GM19193 (cell line): ENCODE data around the gene SUMO4.

ENCODE experiments used
- POLR2A ChIP-seq: IDR thresholded peaks from 4 replicates; pipeline ENCODE4 v1.6.1; 2011; ENCODE audit not compliant: insufficient read depth, insufficient read length; ENCODE audit errors: extremely low read depth

SUMO4 gene

DNA sequence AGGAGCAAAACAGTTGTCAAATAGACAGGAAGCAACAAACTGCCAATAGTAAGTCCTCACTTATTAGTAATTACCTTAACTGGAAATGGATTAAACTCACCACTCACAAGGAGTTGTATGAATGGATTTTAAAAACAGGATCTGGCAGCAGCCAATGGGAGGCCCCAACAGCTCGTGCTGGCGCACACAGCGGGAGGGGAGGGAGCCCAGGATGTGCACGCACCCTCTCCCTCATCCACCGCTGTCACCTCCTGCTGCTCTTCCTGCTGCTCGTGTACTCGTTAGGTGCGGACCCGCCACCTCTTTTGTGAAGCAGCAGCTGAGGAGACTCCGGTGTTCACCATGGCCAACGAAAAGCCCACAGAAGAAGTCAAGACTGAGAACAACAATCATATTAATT is at the start of gene SUMO4:
Gene SUMO4, plus strand, starts transcription at position 213 of the 400 bp plus-strand sequence. Its CDS starts 130 bp downstream, at position 343.
- no peak for TF ChIP-seq POLR2A

DNA sequence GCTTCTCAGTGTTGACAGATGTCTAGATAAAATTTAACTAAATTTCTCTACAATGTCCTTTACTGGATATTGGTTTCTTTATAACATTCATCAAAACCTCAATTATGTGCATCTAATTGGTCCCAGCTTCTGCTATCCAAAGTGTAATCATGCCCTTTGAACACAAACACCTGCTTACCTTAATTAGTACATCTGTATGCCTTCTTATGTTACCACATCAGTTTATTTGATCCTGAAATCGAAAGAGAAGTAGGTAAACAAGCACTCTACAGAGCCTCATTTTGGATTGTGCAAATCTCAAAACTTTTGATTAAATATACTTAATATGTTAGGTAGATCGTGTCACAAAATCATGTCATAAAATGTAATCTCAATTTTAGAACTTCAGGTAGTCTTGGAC is 46.1 kb upstream of the SUMO4 start:
- TF ChIP-seq POLR2A, result no peak

DNA sequence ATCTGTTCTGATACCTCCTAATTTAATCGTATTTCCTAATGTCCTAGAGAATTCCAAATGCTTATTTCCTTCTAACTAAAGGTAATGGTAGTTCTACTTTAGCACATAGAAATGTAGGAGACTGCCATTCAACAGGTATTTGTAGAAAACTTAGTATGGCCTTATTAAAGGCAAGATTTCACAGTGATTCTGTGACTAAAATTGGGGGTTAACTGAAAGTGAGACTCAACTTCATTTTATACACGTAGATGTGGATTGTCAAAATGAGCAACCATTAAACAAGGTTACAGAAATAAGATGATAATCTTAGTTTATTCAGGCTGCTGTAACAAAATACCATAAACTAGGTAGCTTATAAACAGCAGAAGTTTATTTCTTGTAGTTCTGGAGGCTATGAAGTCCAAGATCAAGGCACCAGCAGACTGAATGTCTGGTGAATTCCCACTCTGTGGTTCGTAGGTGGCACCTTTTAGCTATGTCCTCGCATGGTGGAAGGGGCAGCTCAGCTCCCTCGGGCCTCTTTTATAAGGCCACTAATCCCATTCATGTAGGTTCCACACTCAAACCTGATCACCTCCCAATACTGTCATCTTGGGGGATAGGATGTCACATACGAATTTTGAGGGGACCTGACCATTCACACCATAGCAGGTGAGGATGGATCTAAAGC is 43.8 kb upstream of the SUMO4 start:
- no peak for TF ChIP-seq POLR2A

DNA sequence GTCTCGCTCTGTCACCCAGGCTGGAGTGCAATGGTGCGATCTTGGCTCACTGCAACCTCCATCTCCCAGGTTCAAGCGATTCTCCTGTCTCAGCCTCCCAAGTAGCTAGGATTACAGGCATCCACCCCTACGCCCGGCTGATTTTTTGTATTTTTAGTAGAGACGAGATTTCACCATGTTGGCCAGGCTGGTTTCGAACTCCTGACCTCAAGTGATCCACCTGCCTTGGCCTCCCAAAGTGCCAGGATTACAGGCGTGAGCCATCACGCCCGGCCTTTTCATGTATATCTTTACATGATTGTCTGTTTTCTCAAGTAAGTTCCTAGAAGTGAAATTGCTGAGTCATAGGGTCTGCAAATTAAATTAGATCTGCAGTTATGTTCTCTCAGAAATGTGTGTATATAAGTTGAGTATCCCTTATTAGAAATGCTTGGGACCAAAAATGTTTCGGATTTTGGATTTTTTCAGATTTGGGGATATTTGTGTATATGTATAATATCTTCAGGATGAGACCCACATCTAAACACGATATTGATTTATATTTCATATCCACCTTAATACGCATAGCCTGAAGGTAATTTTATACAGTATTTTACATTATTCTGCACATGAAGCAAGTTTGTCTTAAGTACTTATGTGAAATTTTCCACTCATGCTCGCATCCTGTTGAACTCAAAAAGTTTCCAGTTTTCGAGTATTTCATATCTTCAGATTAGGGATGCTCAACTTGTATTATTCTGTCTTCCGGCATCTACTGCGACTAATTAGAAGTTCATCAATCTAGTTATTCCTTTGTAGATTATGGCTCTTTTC is 42.1 kb upstream of the SUMO4 start:
- TF ChIP-seq POLR2A, result no peak

DNA sequence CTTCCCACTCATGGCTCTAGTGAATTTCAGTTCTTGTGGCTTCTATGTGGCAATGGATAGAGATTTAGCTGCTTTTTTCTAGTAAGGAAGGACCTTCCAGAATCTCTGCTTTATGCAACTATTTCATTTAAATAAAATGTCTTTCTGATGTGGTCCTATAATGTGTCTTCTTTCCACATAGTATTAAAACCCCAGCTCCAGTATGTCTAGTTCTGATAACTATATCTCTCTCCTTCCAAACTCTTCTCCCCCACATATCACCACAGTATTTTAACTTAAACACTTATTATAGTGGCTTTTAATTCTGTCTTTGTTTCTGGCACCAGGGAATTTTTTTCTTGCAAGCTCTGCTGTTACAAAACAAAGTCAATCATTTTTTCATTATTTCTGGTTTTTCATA is 40.6 kb upstream of the SUMO4 start:
- no peak for TF ChIP-seq POLR2A

DNA sequence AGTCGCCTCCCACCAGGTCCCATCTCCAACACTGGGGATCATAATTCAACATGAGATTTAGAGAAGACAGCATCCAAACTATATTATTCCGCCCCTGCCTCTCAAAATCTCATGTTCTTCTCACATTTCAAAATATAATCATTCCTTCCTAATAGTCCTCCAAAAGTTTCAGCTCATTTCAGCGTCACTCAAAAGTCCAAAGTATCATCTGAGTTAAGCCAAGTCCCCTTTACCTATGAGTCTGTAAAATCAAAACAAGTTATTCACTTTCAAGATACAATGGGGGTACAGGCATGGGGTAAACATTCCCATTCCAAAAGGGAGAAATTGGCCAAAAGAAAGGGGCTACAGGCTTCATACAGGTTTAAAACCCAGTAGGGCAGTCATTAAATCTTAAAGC is 39.5 kb upstream of the SUMO4 start:
- TF ChIP-seq POLR2A, result no peak

DNA sequence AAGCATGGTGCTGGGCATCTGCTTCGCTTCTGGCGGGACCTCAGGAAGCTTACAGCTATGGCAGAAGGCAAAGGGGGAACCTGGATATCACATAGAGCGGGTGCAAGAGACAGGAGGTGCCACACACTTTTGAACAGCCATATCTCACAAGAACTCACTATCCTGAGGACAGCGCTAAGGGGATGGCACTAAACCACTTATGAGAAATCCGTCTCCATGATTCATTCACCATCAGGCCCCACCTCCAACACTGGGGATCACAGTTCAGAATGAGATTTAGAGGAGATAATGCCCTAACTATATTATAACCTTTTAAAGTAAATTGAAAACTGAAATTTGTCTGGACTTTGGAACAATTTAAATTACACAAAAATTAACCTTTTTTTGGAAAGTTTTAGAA is 37.8 kb upstream of the SUMO4 start:
- no peak for TF ChIP-seq POLR2A

DNA sequence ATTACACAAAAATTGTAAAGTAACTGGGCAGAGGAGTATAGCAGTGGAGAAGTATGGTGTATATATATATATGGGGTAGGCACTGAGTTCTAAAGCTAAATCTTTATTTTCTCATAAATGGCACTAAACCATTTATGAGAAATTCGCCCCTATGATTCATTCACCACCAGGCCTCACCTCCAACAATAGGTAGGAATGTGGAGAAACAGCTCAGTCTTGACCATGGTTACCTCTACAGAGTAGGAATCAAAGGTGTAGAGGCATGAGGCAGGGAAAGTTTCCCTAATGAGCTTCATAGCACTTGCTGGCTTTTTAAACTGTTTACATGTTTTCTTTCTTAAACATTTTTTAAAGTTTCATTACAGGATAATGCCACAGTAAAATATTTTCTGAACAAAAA is 36.9 kb upstream of the SUMO4 start:
- no peak for TF ChIP-seq POLR2A

DNA sequence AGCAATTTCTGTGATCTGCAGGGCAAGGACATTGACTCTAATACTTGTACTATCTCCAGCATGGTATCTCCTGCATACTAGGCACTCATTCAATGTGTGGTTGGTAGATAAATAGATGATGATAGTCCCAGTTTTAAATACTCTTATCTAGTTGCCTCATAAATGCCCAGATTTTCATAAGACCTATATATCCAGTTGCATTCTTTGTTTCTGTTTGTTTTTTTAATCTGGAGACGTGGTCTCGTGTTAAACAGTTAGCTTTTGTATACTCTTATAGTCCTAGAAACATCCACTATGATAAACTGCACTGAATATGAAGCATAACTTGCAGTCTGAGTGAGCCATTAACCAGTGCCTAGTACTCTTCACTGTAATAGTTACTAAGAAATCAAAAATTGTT is 35.5 kb upstream of the SUMO4 start:
- no peak for TF ChIP-seq POLR2A

DNA sequence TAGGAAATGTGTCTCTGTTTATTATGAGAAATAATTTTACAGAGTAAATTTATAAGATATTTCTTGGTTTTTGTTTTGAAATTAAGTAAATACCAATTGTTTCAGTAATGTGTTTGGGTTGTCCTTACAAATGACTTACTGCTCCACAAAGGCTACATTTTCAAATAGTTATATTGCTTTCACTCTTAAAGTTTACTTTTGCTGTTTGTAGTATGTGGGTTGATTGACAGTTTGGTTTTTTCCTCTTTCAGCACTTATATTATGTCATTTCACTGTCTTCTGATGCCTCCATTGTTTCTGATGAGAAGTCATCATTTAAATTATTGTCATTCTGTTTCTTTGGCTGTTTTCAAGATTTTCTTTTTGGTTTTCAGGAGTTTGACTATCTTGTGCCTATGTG is 34.9 kb upstream of the SUMO4 start:
- no peak for TF ChIP-seq POLR2A

DNA sequence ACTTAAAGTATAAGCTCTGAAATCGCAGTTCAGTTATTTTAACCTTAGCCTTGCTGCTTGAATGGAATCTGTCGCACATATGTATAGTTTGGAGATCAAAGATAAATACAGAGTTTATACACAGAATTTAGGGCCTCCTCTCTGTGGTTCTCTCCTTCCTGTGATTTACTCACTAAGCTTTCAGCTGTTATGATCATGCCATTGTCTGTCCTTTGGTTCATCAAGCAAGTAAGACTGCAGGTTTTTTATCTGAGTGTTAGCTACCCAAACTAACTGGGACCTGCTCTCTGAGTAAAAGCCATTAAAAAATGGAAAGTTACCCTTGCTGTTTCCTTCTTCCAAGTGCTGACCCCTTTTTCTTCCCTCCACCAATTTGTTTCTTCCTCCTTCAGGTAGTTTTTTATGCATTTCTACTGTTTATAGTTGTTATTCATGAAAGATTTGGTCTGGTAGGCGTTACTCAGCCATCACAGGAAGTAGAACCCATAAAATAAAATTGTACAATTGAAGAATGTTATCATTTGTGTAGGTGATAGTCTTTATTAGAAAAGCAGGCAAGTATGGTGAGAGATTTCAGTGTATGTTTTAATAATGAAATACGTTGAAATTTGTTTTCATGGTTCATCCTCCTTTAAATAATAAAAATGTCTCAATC is 33.7 kb upstream of the SUMO4 start:
- no peak for TF ChIP-seq POLR2A

DNA sequence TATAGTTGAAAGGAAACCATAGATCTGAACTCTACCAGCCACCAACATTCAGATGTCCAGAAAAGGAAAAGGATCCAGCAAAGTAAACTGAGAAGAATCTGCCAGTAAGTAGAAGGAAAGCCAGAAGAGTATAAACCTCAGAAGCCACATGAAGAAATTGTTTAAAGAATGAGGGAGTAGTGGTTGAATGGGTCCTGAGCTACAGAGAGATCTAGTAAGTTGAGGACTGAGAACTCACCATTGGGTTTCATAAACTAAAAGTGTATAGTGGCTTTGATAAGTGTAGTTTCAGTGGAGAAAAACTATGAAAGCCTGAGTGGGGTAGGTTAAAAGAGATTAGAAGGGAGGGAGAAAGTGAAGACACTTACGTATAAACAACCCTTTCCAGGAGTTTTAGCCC is 32.0 kb upstream of the SUMO4 start:
- no peak for TF ChIP-seq POLR2A

DNA sequence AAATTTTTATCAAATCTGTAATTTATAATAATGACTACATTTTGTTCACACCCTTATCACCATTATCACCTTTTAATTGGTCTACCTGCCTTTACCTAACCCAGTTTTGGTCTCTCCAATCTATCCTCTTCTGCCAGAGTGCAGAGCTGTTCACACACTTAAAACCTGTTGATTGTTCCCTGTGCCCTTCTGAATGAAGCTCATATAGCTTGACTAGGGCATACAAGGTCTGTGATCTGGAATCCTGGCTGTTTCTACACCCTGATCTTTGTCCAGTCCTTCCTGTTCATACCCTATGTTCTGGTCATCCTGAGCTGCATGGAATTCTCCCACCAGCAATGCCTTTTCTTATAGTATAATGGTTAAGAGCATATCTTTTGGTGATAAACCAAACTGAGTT is 28.9 kb upstream of the SUMO4 start:
- no peak for TF ChIP-seq POLR2A

DNA sequence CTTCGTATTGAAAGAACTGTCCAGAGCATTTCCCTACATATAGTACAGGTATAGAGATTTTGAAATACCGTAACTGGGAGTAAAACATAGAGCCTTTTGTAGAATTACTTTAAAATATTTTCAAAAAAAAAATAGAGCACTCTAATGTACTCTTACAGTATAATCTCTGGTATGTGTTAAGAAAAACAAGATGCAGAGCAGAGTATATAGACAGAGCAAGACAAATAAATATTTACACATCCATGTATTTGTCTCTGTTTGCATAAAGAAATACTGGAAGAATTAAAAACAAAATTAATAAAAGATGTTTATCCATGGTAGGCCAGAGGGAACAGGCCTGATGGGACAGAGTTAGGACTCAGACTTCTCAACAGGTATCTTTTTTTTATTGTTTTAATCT is 28.0 kb upstream of the SUMO4 start:
- no peak for TF ChIP-seq POLR2A

DNA sequence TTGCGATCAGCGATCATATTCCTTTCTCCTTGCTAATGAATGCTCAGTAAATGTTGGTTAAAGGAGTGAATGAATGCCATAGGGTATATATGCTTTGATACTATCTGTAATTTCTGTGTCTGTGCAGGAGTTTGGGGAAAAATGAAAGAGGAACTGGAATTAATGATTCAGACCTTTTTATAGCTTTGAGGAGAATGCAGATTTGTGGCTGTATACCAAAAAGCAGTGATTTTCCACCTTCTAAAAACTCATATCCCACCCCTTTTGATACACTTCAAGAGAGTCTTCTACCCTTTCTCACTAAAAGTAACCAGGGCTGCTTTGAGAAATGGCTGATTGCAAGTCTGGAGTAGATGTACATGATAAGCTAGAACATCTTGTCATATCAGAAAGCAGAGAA is 26.6 kb upstream of the SUMO4 start:
- TF ChIP-seq POLR2A, result no peak

DNA sequence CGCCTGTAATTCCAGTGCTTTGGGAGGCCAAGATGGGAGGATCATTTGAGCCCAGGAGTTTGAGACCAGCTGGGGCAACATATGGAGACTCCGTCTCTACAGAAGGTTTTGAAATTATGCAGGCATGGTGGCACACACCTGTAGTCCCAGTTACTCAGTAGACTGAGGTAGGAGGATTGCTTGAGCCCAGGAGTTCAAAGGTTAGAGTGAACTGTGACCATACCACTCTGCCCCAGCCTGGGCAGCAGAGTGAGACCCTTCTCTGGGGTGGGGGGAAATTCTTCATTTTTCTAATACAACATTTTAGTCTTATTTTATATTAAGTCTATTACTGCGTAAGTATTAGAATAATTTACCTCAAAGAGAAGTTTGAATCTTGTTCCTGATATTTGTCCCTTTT is 20.1 kb upstream of the SUMO4 start:
- no peak for TF ChIP-seq POLR2A

DNA sequence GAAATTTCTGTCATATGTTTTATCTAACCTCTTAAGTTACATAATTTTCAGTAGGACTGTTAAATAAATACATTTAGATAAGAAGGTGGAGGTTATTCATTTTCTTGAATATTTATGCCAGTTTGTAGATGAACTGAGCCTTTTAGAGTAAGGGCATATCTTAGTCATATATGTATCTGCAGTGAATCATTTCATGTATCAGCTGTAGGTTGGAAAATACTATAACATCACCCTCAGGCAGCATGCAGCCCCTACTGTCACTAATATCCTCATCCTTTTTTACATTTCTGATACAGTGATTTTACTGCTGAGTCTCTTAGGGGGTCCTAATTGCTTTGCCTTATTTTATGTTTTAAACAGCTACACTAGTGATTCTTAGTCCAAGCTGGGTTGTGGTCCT is 19.5 kb upstream of the SUMO4 start:
- no peak for TF ChIP-seq POLR2A

DNA sequence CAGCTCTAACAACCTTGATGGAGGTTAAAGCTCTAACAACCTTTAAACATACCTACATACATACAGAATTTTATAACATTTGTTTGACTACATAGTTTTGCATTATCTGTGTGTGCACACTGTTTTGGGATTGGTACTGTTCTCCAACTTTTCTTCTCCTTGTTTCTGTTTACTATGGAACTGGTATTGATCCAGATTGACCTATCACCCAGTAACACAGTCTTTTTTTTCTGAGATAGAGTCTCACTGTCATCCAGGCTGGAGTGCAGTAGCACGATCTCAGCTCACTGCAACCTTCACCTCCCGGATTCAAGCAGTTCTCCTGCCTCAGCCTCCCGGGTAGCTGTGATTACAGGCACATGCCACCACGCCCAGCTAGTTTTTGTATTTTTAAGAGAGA is 16.7 kb upstream of the SUMO4 start:
- no peak for TF ChIP-seq POLR2A
